Thoracic aorta (tissue), 2 donors: Measurements from ENCODE around the gene CCDC7. TPM values are rescaled to one million over a fixed set of nuclear protein-coding genes. Genes with fewer than 3 reads are reported as not detected.
"Not testable (repeated sequence)": the region's sequence is repeated elsewhere in the genome, so short reads cannot be mapped to it uniquely, and the experiment has no call there.

Experiments used
- ATAC-seq: fragments of 150-250 bp; one replicate; pipeline ENCODE4 v1.8.0; 2017; ENCODE audit warnings: low read depth; ENCODE audit not compliant: insufficient number of reproducible peaks, low FRiP score
- DNase-seq: peaks from one replicate; pipeline ENCODE4 v3.0.0-alpha.2; 2020; ENCODE audit warnings: low spot score
- H3K27ac ChIP-seq, 2 donors: fragments of 200-600 bp; sonication (generic); 1 replicate in 1 of 2; 2 replicates in 1 of 2; pipeline ENCODE4 v1.5.1; 2016; ENCODE audit warnings: mild to moderate bottlenecking in 2 of 2, moderate library complexity in 2 of 2
- H3K27me3 ChIP-seq: fragments of 200-600 bp; sonication (generic); replicated peaks from 2 replicates; pipeline ENCODE4 v1.6.0; 2016; ENCODE audit warnings: mild to moderate bottlenecking; ENCODE audit not compliant: insufficient read depth
- H3K36me3 ChIP-seq: fragments of 200-600 bp; sonication (generic); one replicate; pipeline ENCODE4 v1.5.1; 2016
- H3K4me1 ChIP-seq, 2 donors: fragments of 200-600 bp; sonication (generic); 1 replicate in 1 of 2; 2 replicates in 1 of 2; pipeline versions ENCODE4 v1.5.1 to v1.6.0; 2016; ENCODE audit warnings: low read depth in 2 of 2, mild to moderate bottlenecking in 1 of 2; ENCODE audit not compliant: control insufficient read depth in 1 of 2
- H3K4me3 ChIP-seq: fragments of 200-600 bp; sonication (generic); 2 replicates; pipeline ENCODE4 v1.5.1; 2016; ENCODE audit warnings: mild to moderate bottlenecking
- H3K9me3 ChIP-seq: fragments of 200-600 bp; sonication (generic); 2 replicates; pipeline ENCODE4 v1.5.1; 2016
- CTCF ChIP-seq: fragments of 200-600 bp; sonication (generic); IDR thresholded peaks from one replicate; pipeline ENCODE4 v1.5.1; 2019; ENCODE audit warnings: antibody characterized with exemption
- total RNA-seq, 2 donors: library from RNA; depleted of rRNA; stranded (reverse); fragments of >200 nt; gene quantifications; one replicate each; pipeline versions ENCODE4 v1.1.0 to v1.2.3, GENCODE V29; 2016

The CCDC7 gene
- total RNA-seq, 2 donors from 2014 or later, result 35.6 to 70.8 TPM

DNA sequence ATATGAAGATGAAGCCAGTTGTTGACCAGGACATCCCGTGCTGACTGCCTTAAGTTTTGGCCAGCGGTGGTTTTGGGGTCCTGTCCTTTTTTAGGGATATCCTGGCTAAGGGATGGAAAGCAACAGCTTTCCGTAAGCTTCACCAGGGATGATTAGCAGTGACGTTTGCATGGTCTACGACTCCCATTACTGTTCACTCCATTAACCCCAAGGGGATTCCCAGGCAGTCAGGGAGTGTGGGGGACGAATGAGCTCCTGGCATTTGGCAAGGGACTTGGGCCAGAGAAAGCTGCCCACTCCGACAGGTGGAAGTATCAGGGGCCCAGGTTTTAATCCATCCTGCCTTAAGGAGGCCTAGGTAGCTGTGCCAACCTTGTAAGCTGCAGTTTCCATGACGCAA is 445.3 kb downstream of the CCDC7 start:
- no peaks in the 10 kb centered on the region for H3K4me1 ChIP-seq
- H3K27me3 ChIP-seq, result no peaks in the 10 kb centered on the region
- no peak for DNase-seq
- no peak overlapping the region for H3K27ac ChIP-seq
- TF ChIP-seq CTCF, result no peak
- no peak for ATAC-seq
- H3K4me3 ChIP-seq, result no peak overlapping the region
- H3K9me3 ChIP-seq, result no peaks in the 10 kb centered on the region
- no peaks in the 10 kb centered on the region for H3K36me3 ChIP-seq

GRCh38 chr10:32893434-32893833 is 447.5 kb downstream of the CCDC7 start:
- TF ChIP-seq CTCF, result no peak
- H3K4me1 ChIP-seq, result no peaks in the 10 kb centered on the region
- H3K27ac ChIP-seq, result no peak overlapping the region
- no peaks in the 10 kb centered on the region for H3K27me3 ChIP-seq
- ATAC-seq, result no peak
- H3K4me3 ChIP-seq, result no peak overlapping the region
- no peaks in the 10 kb centered on the region for H3K9me3 ChIP-seq
- DNase-seq, result no peak
- no peaks in the 10 kb centered on the region for H3K36me3 ChIP-seq

GRCh38 chr10:32893916-32894664 is 448.1 kb downstream of the CCDC7 start:
- Histone ChIP-seq H3K36me3 (no peaks in the 10 kb centered on the region), H3K9me3 (no peaks in the 10 kb centered on the region), H3K27ac (no peak overlapping the region), H3K4me1 (no peaks in the 10 kb centered on the region), H3K4me3 (no peak overlapping the region), H3K27me3 (no peaks in the 10 kb centered on the region)
- no peak for ATAC-seq
- TF ChIP-seq CTCF, result no peak
- DNase-seq, result no peak

GRCh38 chr10:32895200-32895968 is 449.4 kb downstream of the CCDC7 start:
- H3K9me3 ChIP-seq, H3K27me3 ChIP-seq, ATAC-seq, H3K4me3 ChIP-seq, H3K4me1 ChIP-seq, H3K36me3 ChIP-seq, DNase-seq, H3K27ac ChIP-seq: not testable (repeated sequence)

DNA sequence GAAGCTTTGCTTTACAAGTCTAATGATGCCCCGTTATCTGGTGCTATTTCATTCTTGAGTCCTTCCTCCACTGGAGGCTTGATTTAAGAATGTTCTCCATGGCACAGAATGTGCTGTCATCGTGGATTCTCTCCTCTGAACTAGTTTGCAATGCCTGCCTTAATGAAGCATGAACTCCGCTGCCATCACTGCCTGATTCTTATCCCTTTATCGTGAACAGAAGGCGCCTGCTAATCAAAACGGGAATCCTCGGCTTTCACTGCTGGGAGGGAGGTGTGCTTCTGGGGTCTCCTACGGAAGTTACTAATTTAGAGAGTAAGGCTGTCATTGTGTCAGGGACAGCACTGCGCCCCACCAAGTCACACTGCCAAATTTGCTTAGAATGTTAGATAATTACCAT is 455.9 kb downstream of the CCDC7 start:
- H3K4me3 ChIP-seq, result no peak overlapping the region
- no peak overlapping the region for H3K27ac ChIP-seq
- no peaks in the 10 kb centered on the region for H3K27me3 ChIP-seq
- peaks cover 6% of the 10 kb centered on the region for H3K36me3 ChIP-seq
- no peaks in the 10 kb centered on the region for H3K9me3 ChIP-seq
- H3K4me1 ChIP-seq, result no peaks in the 10 kb centered on the region
- ATAC-seq (no peak), DNase-seq (no peak)
- TF ChIP-seq CTCF, result no peak
